Gastrocnemius medialis (tissue), 4 donors: Measurements from ENCODE around the gene LYRM7.

Experiments used
- POLR2A ChIP-seq, 2 donors: fragments of 450-650 bp; IDR thresholded peaks; one replicate each; pipeline ENCODE4 v1.6.1; 2017; ENCODE audit warnings: antibody characterized with exemption in 2 of 2, mild to moderate bottlenecking in 2 of 2, moderate library complexity in 2 of 2
- TF ChIP-seq, protein P1 (sequence below), 5 experiments: fragments of 450-650 bp in 3 of 5; fragments of 200-600 bp in 2 of 5; sonication (generic) in 2 of 5; IDR thresholded peaks in 4 of 5; conservative IDR thresholded peaks in 1 of 5; 1 replicate in 4 of 5; 2 replicates in 1 of 5; pipeline ENCODE4 v1.5.1; 2016 to 2019; ENCODE audit warnings: antibody characterized with exemption in 5 of 5, mild to moderate bottlenecking in 3 of 5, moderate library complexity in 3 of 5

DNA sequence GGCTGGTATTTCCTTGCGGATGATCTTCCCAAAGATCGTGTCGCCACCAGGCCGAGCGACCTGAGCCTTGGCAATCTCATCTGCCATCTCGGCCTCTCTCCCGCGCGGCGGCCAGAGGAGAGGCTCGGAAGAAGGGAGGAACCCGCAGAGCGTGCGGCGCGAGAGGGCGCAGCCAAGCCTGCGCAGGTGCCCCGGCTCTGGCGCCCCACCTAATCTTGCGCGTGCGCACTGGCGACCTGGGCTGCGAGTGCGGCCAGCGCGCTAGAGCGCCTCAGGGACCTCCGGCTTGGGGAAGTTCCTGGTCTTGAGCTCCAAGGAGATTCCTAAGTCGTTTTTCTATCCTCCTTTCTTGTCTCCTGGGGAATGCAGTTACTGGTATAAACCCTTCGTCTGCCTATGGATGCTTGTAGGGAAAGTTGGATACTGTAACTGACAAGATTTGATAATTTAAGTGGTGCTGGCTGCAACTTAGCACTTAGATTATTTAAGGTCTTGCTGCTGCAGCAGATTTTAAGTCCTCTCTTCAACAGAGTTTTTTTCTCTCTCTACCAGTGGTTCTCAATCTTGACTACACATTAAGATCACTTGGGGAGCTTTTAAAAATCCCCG, 5.5 kb upstream of the LYRM7 start, which contains the start of gene HINT1:
- TF ChIP-seq, protein P1, sequence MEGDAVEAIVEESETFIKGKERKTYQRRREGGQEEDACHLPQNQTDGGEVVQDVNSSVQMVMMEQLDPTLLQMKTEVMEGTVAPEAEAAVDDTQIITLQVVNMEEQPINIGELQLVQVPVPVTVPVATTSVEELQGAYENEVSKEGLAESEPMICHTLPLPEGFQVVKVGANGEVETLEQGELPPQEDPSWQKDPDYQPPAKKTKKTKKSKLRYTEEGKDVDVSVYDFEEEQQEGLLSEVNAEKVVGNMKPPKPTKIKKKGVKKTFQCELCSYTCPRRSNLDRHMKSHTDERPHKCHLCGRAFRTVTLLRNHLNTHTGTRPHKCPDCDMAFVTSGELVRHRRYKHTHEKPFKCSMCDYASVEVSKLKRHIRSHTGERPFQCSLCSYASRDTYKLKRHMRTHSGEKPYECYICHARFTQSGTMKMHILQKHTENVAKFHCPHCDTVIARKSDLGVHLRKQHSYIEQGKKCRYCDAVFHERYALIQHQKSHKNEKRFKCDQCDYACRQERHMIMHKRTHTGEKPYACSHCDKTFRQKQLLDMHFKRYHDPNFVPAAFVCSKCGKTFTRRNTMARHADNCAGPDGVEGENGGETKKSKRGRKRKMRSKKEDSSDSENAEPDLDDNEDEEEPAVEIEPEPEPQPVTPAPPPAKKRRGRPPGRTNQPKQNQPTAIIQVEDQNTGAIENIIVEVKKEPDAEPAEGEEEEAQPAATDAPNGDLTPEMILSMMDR (IDR thresholded peaks at IDR 0.05 in 4 of 5, conservative IDR thresholded peaks at IDR 0.05 in 1 of 5): no peak
- peak; percentile 82 for TF ChIP-seq POLR2A (IDR thresholded peaks at IDR 0.05)
